HCT116 (cell line): ENCODE data around the gene LMBR1. TPM values are rescaled to one million over a fixed set of nuclear protein-coding genes. Genes with fewer than 3 reads are reported as not detected.

Source experiments
- ATAC-seq: fragments of 200-7000 bp; cut with Tn5 transposase; 2 replicates; pipeline ENCODE4 v1.9.1; 2020; ENCODE audit warnings: mild to moderate bottlenecking, moderate library complexity
- BruUV-seq: library from RNA; stranded (reverse); fragments of 400-500 nt; replicated peaks from 2 replicates; lab custom pipeline; 2021; lab: Mats Ljungman, UMichigan
- CTCF ChIA-PET: fragments of 300-600 bp; sonication (Branson Sonifier 250); formaldehyde crosslinking; loops from one replicate; lab custom pipeline; 2021; ENCODE audit warnings: antibody characterized with exemption; lab: Charles Lee
- POLR2A ChIA-PET: fragments of 300-600, 350-600 bp; sonication (Branson Sonifier 250); formaldehyde crosslinking; loops from one replicate; lab custom pipeline; 2021; ENCODE audit warnings: antibody characterized with exemption; lab: Charles Lee
- RAD21 ChIA-PET, 2 experiments: fragments of 300-600 bp; sonication (Branson Sonifier 250); formaldehyde crosslinking; loops; one replicate each; lab custom pipeline; 2023; ENCODE audit warnings: low total read pairs in 2 of 2; ENCODE audit not compliant: uncharacterized antibody in 2 of 2, unreplicated experiment in 2 of 2, low non-redundant PET in 1 of 2; lab: Charles Lee
- DNase-seq: peaks from one replicate; pipeline ENCODE4 v3.0.0-alpha.2; 2010; ENCODE audit warnings: low read depth, low spot score
- H2AFZ ChIP-seq: fragments of 200-600 bp; shearing (Covaris generic), sonication (generic); 2 replicates; pipeline ENCODE4 v1.6.1; 2017; ENCODE audit warnings: low read depth, mixed run types, mixed read lengths, antibody characterized with exemption, low read length; ENCODE audit not compliant: poor library complexity, severe bottlenecking
- H3K27ac ChIP-seq: 2 replicates; pipeline ENCODE4 v1.5.1; 2012; ENCODE audit warnings: low read depth, low read length
- H3K27me3 ChIP-seq: fragments of 200-600 bp; sonication (generic); 2 replicates; pipeline ENCODE4 v1.6.1; 2016; ENCODE audit warnings: mixed run types, low read length, mixed read lengths; ENCODE audit not compliant: insufficient read depth
- H3K36me3 ChIP-seq, 2 experiments: fragments of 200-500 bp in 1 of 2; fragments of 200-600 bp in 1 of 2; sonication (Bioruptor generic) in 1 of 2; sonication (generic) in 1 of 2; 2 replicates each; pipeline versions ENCODE4 v1.5.1 to v1.6.1; 2014 to 2016; ENCODE audit warnings: low read length in 2 of 2, inconsistent platforms in 1 of 2, mixed read lengths in 1 of 2, mixed run types in 1 of 2; ENCODE audit not compliant: insufficient read depth in 2 of 2, control insufficient read depth in 1 of 2
- H3K4me1 ChIP-seq, 2 experiments: fragments of 200-600 bp in 1 of 2; sonication (generic) in 1 of 2; 2 replicates each; pipeline versions ENCODE4 v1.5.1 to v1.6.1; 2012 to 2017; ENCODE audit warnings: low read length in 2 of 2, inconsistent platforms in 1 of 2, mild to moderate bottlenecking in 1 of 2, mixed read lengths in 1 of 2, mixed run types in 1 of 2, moderate library complexity in 1 of 2; ENCODE audit not compliant: insufficient read depth in 2 of 2, control insufficient read depth in 1 of 2
- H3K4me2 ChIP-seq: fragments of 200-600 bp; sonication (generic); 2 replicates; pipeline ENCODE4 v1.6.1; 2017; ENCODE audit warnings: mixed run types, low read length, mixed read lengths
- H3K4me3 ChIP-seq, 2 experiments: fragments of 200-600 bp in 1 of 2; sonication (generic) in 1 of 2; replicated peaks in 1 of 2; 2 replicates each; pipeline ENCODE4 v1.5.1; 2011 to 2016; ENCODE audit warnings: low read length in 2 of 2, control low read depth in 1 of 2, low read depth in 1 of 2, mild to moderate bottlenecking in 1 of 2, mixed read lengths in 1 of 2, mixed run types in 1 of 2
- H3K79me2 ChIP-seq: fragments of 200-600 bp; sonication (generic); 2 replicates; pipeline ENCODE4 v1.6.1; 2017; ENCODE audit warnings: mild to moderate bottlenecking, mixed run types, low read length, moderate library complexity, mixed read lengths; ENCODE audit not compliant: insufficient read depth
- H3K9ac ChIP-seq: fragments of 200-600 bp; sonication (generic); 2 replicates; pipeline ENCODE4 v1.6.1; 2016; ENCODE audit warnings: low read length, mixed read lengths
- H3K9me2 ChIP-seq: fragments of 200-600 bp; sonication (generic), shearing (Covaris generic); 2 replicates; pipeline ENCODE4 v1.6.1; 2017; ENCODE audit warnings: mixed run types, mild to moderate bottlenecking, moderate library complexity; ENCODE audit not compliant: insufficient read depth
- H3K9me3 ChIP-seq, 2 experiments: fragments of 200-500 bp in 1 of 2; fragments of 200-600 bp in 1 of 2; sonication (Bioruptor generic) in 1 of 2; sonication (generic) in 1 of 2; 2 replicates each; pipeline ENCODE4 v1.6.1; 2014 to 2017; ENCODE audit warnings: low read length in 2 of 2, mixed read lengths in 2 of 2, inconsistent platforms in 1 of 2, low read depth in 1 of 2, mild to moderate bottlenecking in 1 of 2, mixed run types in 1 of 2, moderate library complexity in 1 of 2; ENCODE audit not compliant: control insufficient read depth in 1 of 2, insufficient read depth in 1 of 2
- H4K20me1 ChIP-seq: fragments of 200-600 bp; sonication (generic), shearing (Covaris generic); 2 replicates; pipeline ENCODE4 v1.6.1; 2017; ENCODE audit warnings: mixed run types, mild to moderate bottlenecking, moderate library complexity; ENCODE audit not compliant: insufficient read depth
- CBX3 ChIP-seq: IDR thresholded peaks from 2 replicates; pipeline ENCODE4 v1.6.1; 2012; ENCODE audit warnings: low read depth
- CTCF ChIP-seq, 3 experiments: fragments of 200-600 bp in 1 of 3; sonication (generic) in 1 of 3; IDR thresholded peaks in 2 of 3; conservative IDR thresholded peaks in 1 of 3; 2 replicates each; pipeline ENCODE4 v1.5.1; 2012 to 2017; ENCODE audit warnings: low read depth in 2 of 3, low read length in 2 of 3, antibody characterized with exemption in 1 of 3, borderline replicate concordance in 1 of 3, control low read depth in 1 of 3, mild to moderate bottlenecking in 1 of 3, mixed read lengths in 1 of 3, mixed run types in 1 of 3, moderate library complexity in 1 of 3; ENCODE audit not compliant: insufficient read depth in 1 of 3
- EGR1 ChIP-seq: IDR thresholded peaks from 2 replicates; pipeline ENCODE4 v1.6.1; 2012; ENCODE audit warnings: low read depth
- ELF1 ChIP-seq: IDR thresholded peaks from 2 replicates; pipeline ENCODE4 v1.6.1; 2012; ENCODE audit warnings: low read depth, borderline replicate concordance
- POLR2AphosphoS5 ChIP-seq: IDR thresholded peaks from 2 replicates; pipeline ENCODE4 v1.6.1; 2011; ENCODE audit warnings: mild to moderate bottlenecking, low read depth, low read length, moderate library complexity
- SIN3A ChIP-seq: IDR thresholded peaks from 2 replicates; pipeline ENCODE4 v1.6.1; 2012; ENCODE audit warnings: low read depth
- SP1 ChIP-seq: IDR thresholded peaks from 2 replicates; pipeline ENCODE4 v1.6.1; 2012; ENCODE audit warnings: low read depth
- SRF ChIP-seq: IDR thresholded peaks from 2 replicates; pipeline ENCODE4 v1.6.1; 2012; ENCODE audit warnings: low read depth
- YY1 ChIP-seq: IDR thresholded peaks from 2 replicates; pipeline ENCODE4 v1.6.1; 2011; ENCODE audit warnings: low read length, low read depth, moderate library complexity, mild to moderate bottlenecking; ENCODE audit not compliant: insufficient replicate concordance; ENCODE audit errors: extremely low read depth
- ZBTB33 ChIP-seq: IDR thresholded peaks from 2 replicates; pipeline ENCODE4 v1.6.1; 2011; ENCODE audit warnings: mild to moderate bottlenecking, low read length, moderate library complexity; ENCODE audit not compliant: insufficient replicate concordance; ENCODE audit errors: extremely low read depth
- ZFX ChIP-seq: fragments of 450-650 bp; IDR thresholded peaks from 2 replicates; pipeline ENCODE4 v1.6.1; 2017
- ZNF274 ChIP-seq: fragments of 200-500 bp; sonication (Bioruptor generic); IDR thresholded peaks from 2 replicates; pipeline ENCODE4 v1.6.1; 2014; ENCODE audit warnings: mild to moderate bottlenecking, low read depth, low read length, inconsistent platforms
- intact Hi-C: fragments of 100-400 bp; cut with micrococcal nuclease; formaldehyde crosslinking; loops from 2 replicates; pipeline ENCODE4 v1.10.0; 2022
- total RNA-seq: library from RNA; stranded (reverse); gene quantifications from one replicate; pipeline ENCODE4 v1.2.1, GENCODE V29; 2021; ENCODE audit not compliant: unreplicated experiment
- TF ChIP-seq, protein P1 (sequence below): IDR thresholded peaks from 2 replicates; pipeline ENCODE4 v1.6.1; 2012
- TF ChIP-seq, protein P2 (sequence below): IDR thresholded peaks from 2 replicates; pipeline ENCODE4 v1.6.1; 2012

Gene LMBR1
- total RNA-seq, 1 experiment from 2014 or later = 84.0 TPM

DNA sequence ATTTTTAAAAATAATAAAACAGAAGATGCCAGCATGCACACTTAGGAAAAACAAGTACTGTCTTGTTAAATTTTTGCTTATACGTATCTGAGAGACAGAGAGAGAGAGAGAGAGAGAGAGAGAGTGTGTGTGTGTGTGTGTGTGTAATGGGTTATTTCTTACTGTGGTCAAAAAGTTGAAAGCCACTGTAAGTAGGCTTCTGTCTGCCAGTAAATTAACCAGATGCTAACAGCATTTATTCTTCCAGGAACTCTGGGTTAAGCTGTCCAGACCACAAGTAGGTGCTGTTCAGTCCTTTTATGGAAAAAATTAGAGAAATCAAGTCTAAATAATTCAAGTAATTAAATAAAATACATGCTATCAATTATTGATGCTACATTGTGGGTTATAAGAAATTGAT, 212.7 kb downstream of the LMBR1 start:
- Histone ChIP-seq H3K79me2 (no peaks in the 10 kb centered on the region), H3K4me2 (no peak overlapping the region), H3K36me3 (peaks cover 10 to 14% of the 10 kb centered on the region in 2 experiments; a peak in 2 of 4 replicates), H4K20me1 (no peaks in the 10 kb centered on the region), H3K4me1 (no peaks in the 10 kb centered on the region), H2AFZ (no peak overlapping the region), H3K27me3 (no peaks in the 10 kb centered on the region), H3K27ac (no peak overlapping the region), H3K9me3 (no peaks in the 10 kb centered on the region)
- intact Hi-C loops = no loop called here
- POLR2A ChIA-PET = no interaction called here
- TF ChIP-seq EGR1 (no peak), CTCF (IDR thresholded peaks at IDR 0.05 in 2 of 3, conservative IDR thresholded peaks at IDR 0.05 in 1 of 3; ENCODE audit: borderline replicate concordance in 1 of 3, insufficient read depth in 1 of 3, low read depth in 2 of 3, low read length in 2 of 3) (no peak; a peak in 1 of 6 replicates), ZFX (no peak), CBX3 (no peak), ZBTB33 (no peak), SP1 (no peak), SIN3A (no peak), ELF1 (no peak), SRF (no peak), ZNF274 (no peak), POLR2AphosphoS5 (no peak), YY1 (no peak)
- TF ChIP-seq, protein P1, sequence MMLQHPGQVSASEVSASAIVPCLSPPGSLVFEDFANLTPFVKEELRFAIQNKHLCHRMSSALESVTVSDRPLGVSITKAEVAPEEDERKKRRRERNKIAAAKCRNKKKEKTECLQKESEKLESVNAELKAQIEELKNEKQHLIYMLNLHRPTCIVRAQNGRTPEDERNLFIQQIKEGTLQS = no peak
- TF ChIP-seq, protein P2, sequence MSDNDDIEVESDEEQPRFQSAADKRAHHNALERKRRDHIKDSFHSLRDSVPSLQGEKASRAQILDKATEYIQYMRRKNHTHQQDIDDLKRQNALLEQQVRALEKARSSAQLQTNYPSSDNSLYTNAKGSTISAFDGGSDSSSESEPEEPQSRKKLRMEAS = no peak
- TF ChIP-seq, all 23 proteins: peak for 0
- CTCF ChIA-PET = no interaction called here
- DNase-seq (no peak), ATAC-seq (no peak)
- H3K9me2 ChIP-seq = no peaks in the 10 kb centered on the region
- RAD21 ChIA-PET = no interaction called here
- BruUV-seq = no TSS peak
- H3K9ac ChIP-seq = no peak overlapping the region
- no peak overlapping the region for H3K4me3 ChIP-seq
